Upper lobe of right lung (tissue), 1 donor: ENCODE measurements around the gene SMARCE1. TPM values are rescaled to one million over a fixed set of nuclear protein-coding genes. Genes with fewer than 3 reads are reported as not detected.

Experiments used
- ATAC-seq: fragments of 200-7000 bp; cut with Tn5 transposase; one replicate; pipeline ENCODE4 v1.9.1; 2020; ENCODE audit warnings: mild to moderate bottlenecking, moderate library complexity
- DNase-seq: peaks from one replicate; pipeline ENCODE4 v3.0.0-alpha.2; 2020
- H3K27ac ChIP-seq: fragments of 200-600 bp; one replicate; pipeline ENCODE4 v1.8.0; 2022
- H3K27me3 ChIP-seq: fragments of 200-600 bp; one replicate; pipeline ENCODE4 v1.8.0; 2022; ENCODE audit warnings: mild to moderate bottlenecking
- H3K36me3 ChIP-seq: fragments of 200-600 bp; one replicate; pipeline ENCODE4 v1.8.0; 2022
- H3K4me1 ChIP-seq: fragments of 200-600 bp; one replicate; pipeline ENCODE4 v1.8.0; 2022
- H3K4me3 ChIP-seq: fragments of 200-600 bp; one replicate; pipeline ENCODE4 v1.8.0; 2022; ENCODE audit warnings: mild to moderate bottlenecking
- H3K9me3 ChIP-seq: fragments of 200-600 bp; one replicate; pipeline ENCODE4 v1.8.0; 2022
- CTCF ChIP-seq: fragments of 200-600 bp; IDR thresholded peaks from one replicate; pipeline ENCODE4 v1.8.0; 2022; ENCODE audit warnings: antibody characterized with exemption
- intact Hi-C: fragments of 100-400 bp; cut with DNase I; formaldehyde crosslinking; loops from one replicate; pipeline ENCODE4 v1.11.0; 2022
- total RNA-seq: library from RNA; stranded (reverse); fragmentation: NEBNext Ultra II Directional; extraction: Animal tissue kit (Norgen Biotek cat#: 25700); gene quantifications from one replicate; pipeline ENCODE4 v1.2.1, GENCODE V29; 2021
- donor health status: DM: no; HTN: yes; CAD: no; lungs with severe emphysema.

SMARCE1 gene
- total RNA-seq, 1 donor from 2014 or later: 80.2 TPM

- TF ChIP-seq CTCF: no peak
- Histone ChIP-seq H3K4me3 (no peak overlapping the region), H3K27ac (no peak overlapping the region), H3K27me3 (no peaks in the 10 kb centered on the region), H3K4me1 (peaks cover 3% of the 10 kb centered on the region), H3K36me3 (peaks cover 31% of the 10 kb centered on the region), H3K9me3 (no peaks in the 10 kb centered on the region)
- ATAC-seq (no peak), DNase-seq (no peak)
- intact Hi-C loops: no loop called here
Measured at GRCh38 chr17:40625311-40625710, 22.3 kb downstream of the SMARCE1 start.

GRCh38 chr17:40623419-40624210 lies 24.0 kb downstream of the SMARCE1 start:
- peaks cover 14% of the 10 kb centered on the region for H3K36me3 ChIP-seq
- peaks cover 3% of the 10 kb centered on the region for H3K4me1 ChIP-seq
- H3K27ac ChIP-seq: no peak overlapping the region
- no peak overlapping the region for H3K4me3 ChIP-seq
- ATAC-seq (no peak), DNase-seq (no peak)
- H3K9me3 ChIP-seq: no peaks in the 10 kb centered on the region
- intact Hi-C loops: no loop called here
- no peak for TF ChIP-seq CTCF
- H3K27me3 ChIP-seq: no peaks in the 10 kb centered on the region

GRCh38 chr17:40622509-40622928 lies 25.1 kb downstream of the SMARCE1 start:
- Histone ChIP-seq H3K4me3 (no peak overlapping the region), H3K9me3 (no peaks in the 10 kb centered on the region), H3K27me3 (no peaks in the 10 kb centered on the region), H3K36me3 (peaks cover 3% of the 10 kb centered on the region), H3K27ac (no peak overlapping the region), H3K4me1 (peaks cover 3% of the 10 kb centered on the region)
- ATAC-seq (no peak), DNase-seq (no peak)
- no peak for TF ChIP-seq CTCF
- intact Hi-C loops: no loop called here

- no peaks in the 10 kb centered on the region for H3K27me3 ChIP-seq
- intact Hi-C loops: no loop called here
- no peaks in the 10 kb centered on the region for H3K9me3 ChIP-seq
- H3K27ac ChIP-seq: no peak overlapping the region
- DNase-seq (no peak), ATAC-seq (no peak)
- peaks cover 3% of the 10 kb centered on the region for H3K4me1 ChIP-seq
- no peak for TF ChIP-seq CTCF
- no peaks in the 10 kb centered on the region for H3K36me3 ChIP-seq
- no peak overlapping the region for H3K4me3 ChIP-seq
Measured at GRCh38 chr17:40621578-40621977, 26.0 kb downstream of the SMARCE1 start.

GRCh38 chr17:40621019-40621418 lies 26.6 kb downstream of the SMARCE1 start:
- DNase-seq (no peak), ATAC-seq (no peak)
- no peak overlapping the region for H3K4me3 ChIP-seq
- intact Hi-C loops: no loop called here
- H3K9me3 ChIP-seq: no peaks in the 10 kb centered on the region
- H3K36me3 ChIP-seq: no peaks in the 10 kb centered on the region
- peaks cover 3% of the 10 kb centered on the region for H3K4me1 ChIP-seq
- H3K27ac ChIP-seq: no peak overlapping the region
- H3K27me3 ChIP-seq: no peaks in the 10 kb centered on the region
- no peak for TF ChIP-seq CTCF
